ENCODE data around the gene UBXN4. TPM values are rescaled to one million over a fixed set of nuclear protein-coding genes. Genes with fewer than 3 reads are reported as not detected.

Gene UBXN4
- total and polyA plus RNA-seq, 2 of the 13 experiments (the other 11 are each of a cell fraction or from before 2014, with no cell fraction given) = 74.2 to 104 TPM

- no peaks in the 10 kb centered on the region for H3K27me3 ChIP-seq (ENCODE audit: control insufficient read depth in 1 of 2, insufficient read depth in 2 of 2, low read length in 2 of 2)
- ATAC-seq = no peak
- no peaks in the 10 kb centered on the region for H4K20me1 ChIP-seq (ENCODE audit: insufficient read depth, low read length)
- intact Hi-C loops (cut with micrococcal nuclease; ENCODE audit: unreplicated experiment) (no loop called here), in situ Hi-C loops (cut with HindIII; ENCODE audit: extremely low pct_ligation_motif_present, low pct_unique_long_range_greater_than_20kb) (loop anchor here (5.0 kb wide), 1 partner anchor 699 kb away; no protein-coding TSS in a partner anchor)
- POLR2A ChIA-PET = no interaction called here
- no peaks in the 10 kb centered on the region for H3K4me1 ChIP-seq (ENCODE audit: insufficient read depth, low read length)
- no peak for DNase-seq (ENCODE audit: low spot score)
- H3K27ac ChIP-seq (ENCODE audit: extremely low read length, insufficient read depth, low read length) = no peak overlapping the region
- CTCF ChIA-PET (ENCODE audit: low intra/inter-chr PET ratio, low total read pairs) = no interaction called here
- peaks cover 0 to 2% of the 10 kb centered on the region in 2 experiments; a peak in 1 of 5 replicates for H3K36me3 ChIP-seq (replicated peaks in 1 of 2; ENCODE audit: control insufficient read depth in 1 of 2, insufficient read depth in 2 of 2, low read length in 2 of 2)
- no peak overlapping the region for H3K9ac ChIP-seq (ENCODE audit: insufficient read depth, low read depth, low read length)
- no peak overlapping the region for H3K4me2 ChIP-seq (ENCODE audit: low read depth, low read length)
- no peak overlapping the region for H3K4me3 ChIP-seq (replicated peaks in 1 of 3; ENCODE audit: insufficient read depth in 1 of 3, low read depth in 2 of 3, low read length in 3 of 3)
- 96% methylated on average over 2 of the region's 2 CpGs for WGBS (ENCODE audit: low lambda C conversion rate)
- no peak overlapping the region for H2AFZ ChIP-seq (ENCODE audit: low read length)
- no TSS peak for BruUV-seq (replicated peaks)
- no peaks in the 10 kb centered on the region for H3K9me3 ChIP-seq (ENCODE audit: low read length)
- peak; percentile 32 for FAIRE-seq
- TF ChIP-seq ZNF569 (CRISPR knock-in tag; IDR thresholded peaks at IDR 0.05; ENCODE audit: borderline replicate concordance) = no peak
- TF ChIP-seq THRA (CRISPR knock-in tag; IDR thresholded peaks at IDR 0.05; ENCODE audit: borderline replicate concordance) = no peak
- no peak for TF ChIP-seq NCOA2 (CRISPR knock-in tag; IDR thresholded peaks at IDR 0.05)
- TF ChIP-seq, protein P1, sequence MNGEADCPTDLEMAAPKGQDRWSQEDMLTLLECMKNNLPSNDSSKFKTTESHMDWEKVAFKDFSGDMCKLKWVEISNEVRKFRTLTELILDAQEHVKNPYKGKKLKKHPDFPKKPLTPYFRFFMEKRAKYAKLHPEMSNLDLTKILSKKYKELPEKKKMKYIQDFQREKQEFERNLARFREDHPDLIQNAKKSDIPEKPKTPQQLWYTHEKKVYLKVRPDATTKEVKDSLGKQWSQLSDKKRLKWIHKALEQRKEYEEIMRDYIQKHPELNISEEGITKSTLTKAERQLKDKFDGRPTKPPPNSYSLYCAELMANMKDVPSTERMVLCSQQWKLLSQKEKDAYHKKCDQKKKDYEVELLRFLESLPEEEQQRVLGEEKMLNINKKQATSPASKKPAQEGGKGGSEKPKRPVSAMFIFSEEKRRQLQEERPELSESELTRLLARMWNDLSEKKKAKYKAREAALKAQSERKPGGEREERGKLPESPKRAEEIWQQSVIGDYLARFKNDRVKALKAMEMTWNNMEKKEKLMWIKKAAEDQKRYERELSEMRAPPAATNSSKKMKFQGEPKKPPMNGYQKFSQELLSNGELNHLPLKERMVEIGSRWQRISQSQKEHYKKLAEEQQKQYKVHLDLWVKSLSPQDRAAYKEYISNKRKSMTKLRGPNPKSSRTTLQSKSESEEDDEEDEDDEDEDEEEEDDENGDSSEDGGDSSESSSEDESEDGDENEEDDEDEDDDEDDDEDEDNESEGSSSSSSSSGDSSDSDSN (CRISPR knock-in tag; IDR thresholded peaks at IDR 0.05) = no peak
- no peak for TF ChIP-seq SIX1 (CRISPR knock-in tag; IDR thresholded peaks at IDR 0.05; ENCODE audit: borderline replicate concordance)
- TF ChIP-seq MAFF (IDR thresholded peaks at IDR 0.05; ENCODE audit: low read depth, low read length) = no peak
- no peak for TF ChIP-seq BRCA1 (CRISPR knock-in tag; IDR thresholded peaks at IDR 0.05)
- no peaks in the 10 kb centered on the region for H3K79me2 ChIP-seq (ENCODE audit: insufficient read depth, low read length)
These were observed 40.2 kb upstream of the UBXN4 start for GRCh38 chr2:135701442-135701841.

Measured in HepG2 (cell line).